Activated CD8-positive, alpha-beta T cell treated with anti-CD3 and anti-CD28 coated beads for 36 hours (primary cell): ENCODE results near the gene APIP. TPM values are rescaled to one million over a fixed set of nuclear protein-coding genes. Genes with fewer than 3 reads are reported as not detected.

ENCODE experiments used
- ATAC-seq: fragments of 200-7000 bp; cut with Tn5 transposase; one replicate; pipeline ENCODE4 v1.10.0; 2021; ENCODE audit warnings: mild to moderate bottlenecking, moderate library complexity
- CTCF ChIA-PET: fragments of 350-600 bp; sonication (Branson Sonifier 250); formaldehyde crosslinking; loops from one replicate; lab custom pipeline; 2021; ENCODE audit warnings: antibody characterized with exemption; lab: Charles Lee
- POLR2A ChIA-PET: fragments of 350-600 bp; sonication (Branson Sonifier 250); formaldehyde crosslinking; loops from one replicate; lab custom pipeline; 2021; ENCODE audit warnings: antibody characterized with exemption; lab: Charles Lee
- DNase-seq: peaks from one replicate; pipeline ENCODE4 v3.0.0-alpha.2; 2020
- H3K27ac Mint-ChIP-seq: one replicate; pipeline ENCODE4 v1.8.0; 2021; ENCODE audit warnings: mild to moderate bottlenecking, mixed read lengths
- H3K27me3 Mint-ChIP-seq: one replicate; pipeline ENCODE4 v1.8.0; 2021; ENCODE audit warnings: mixed read lengths
- H3K36me3 Mint-ChIP-seq: one replicate; pipeline ENCODE4 v1.8.0; 2021; ENCODE audit warnings: low read depth, mixed read lengths
- H3K4me1 Mint-ChIP-seq: one replicate; pipeline ENCODE4 v1.8.0; 2021; ENCODE audit warnings: low read depth, mixed read lengths
- H3K4me3 Mint-ChIP-seq: one replicate; pipeline ENCODE4 v1.8.0; 2021; ENCODE audit warnings: mild to moderate bottlenecking, moderate library complexity, mixed read lengths
- H3K9me3 Mint-ChIP-seq: one replicate; pipeline ENCODE4 v1.8.0; 2021; ENCODE audit warnings: mixed read lengths
- intact Hi-C: fragments of 100-400 bp; cut with micrococcal nuclease; formaldehyde crosslinking; loops from one replicate; pipeline ENCODE4 v1.10.0; 2022
- total RNA-seq, 2 experiments: library from RNA; stranded (reverse); gene quantifications; one replicate each; pipeline ENCODE4 v1.2.3, GENCODE V29; 2021
- TF ChIP-seq, protein P1 (sequence below): fragments of 200-600 bp; IDR thresholded peaks from one replicate; pipeline ENCODE4 v1.8.0; 2022; ENCODE audit warnings: antibody characterized with exemption, mild to moderate bottlenecking

APIP gene
- total RNA-seq, 2 experiments from 2014 or later, result 34.4 to 39.0 TPM

GRCh38 chr11:34886609-34887008, 29.6 kb downstream of the APIP start:
- intact Hi-C loops, result no loop called here
- TF ChIP-seq, protein P1, sequence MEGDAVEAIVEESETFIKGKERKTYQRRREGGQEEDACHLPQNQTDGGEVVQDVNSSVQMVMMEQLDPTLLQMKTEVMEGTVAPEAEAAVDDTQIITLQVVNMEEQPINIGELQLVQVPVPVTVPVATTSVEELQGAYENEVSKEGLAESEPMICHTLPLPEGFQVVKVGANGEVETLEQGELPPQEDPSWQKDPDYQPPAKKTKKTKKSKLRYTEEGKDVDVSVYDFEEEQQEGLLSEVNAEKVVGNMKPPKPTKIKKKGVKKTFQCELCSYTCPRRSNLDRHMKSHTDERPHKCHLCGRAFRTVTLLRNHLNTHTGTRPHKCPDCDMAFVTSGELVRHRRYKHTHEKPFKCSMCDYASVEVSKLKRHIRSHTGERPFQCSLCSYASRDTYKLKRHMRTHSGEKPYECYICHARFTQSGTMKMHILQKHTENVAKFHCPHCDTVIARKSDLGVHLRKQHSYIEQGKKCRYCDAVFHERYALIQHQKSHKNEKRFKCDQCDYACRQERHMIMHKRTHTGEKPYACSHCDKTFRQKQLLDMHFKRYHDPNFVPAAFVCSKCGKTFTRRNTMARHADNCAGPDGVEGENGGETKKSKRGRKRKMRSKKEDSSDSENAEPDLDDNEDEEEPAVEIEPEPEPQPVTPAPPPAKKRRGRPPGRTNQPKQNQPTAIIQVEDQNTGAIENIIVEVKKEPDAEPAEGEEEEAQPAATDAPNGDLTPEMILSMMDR, result no peak
- ATAC-seq (no peak), DNase-seq (no peak)
- H3K4me3 Mint-ChIP-seq, result no peak overlapping the region
- H3K9me3 Mint-ChIP-seq, result no peaks in the 10 kb centered on the region
- no peak overlapping the region for H3K27ac Mint-ChIP-seq
- POLR2A ChIA-PET, result no interaction called here
- H3K36me3 Mint-ChIP-seq, result peaks cover 17% of the 10 kb centered on the region
- CTCF ChIA-PET, result interaction anchor here (0.6 to 2.2 kb wide), 2 partner anchors 300 to 672 kb away, joined by 4 to 11 read pairs; no protein-coding TSS in a partner anchor
- no peaks in the 10 kb centered on the region for H3K27me3 Mint-ChIP-seq
- no peaks in the 10 kb centered on the region for H3K4me1 Mint-ChIP-seq

DNA sequence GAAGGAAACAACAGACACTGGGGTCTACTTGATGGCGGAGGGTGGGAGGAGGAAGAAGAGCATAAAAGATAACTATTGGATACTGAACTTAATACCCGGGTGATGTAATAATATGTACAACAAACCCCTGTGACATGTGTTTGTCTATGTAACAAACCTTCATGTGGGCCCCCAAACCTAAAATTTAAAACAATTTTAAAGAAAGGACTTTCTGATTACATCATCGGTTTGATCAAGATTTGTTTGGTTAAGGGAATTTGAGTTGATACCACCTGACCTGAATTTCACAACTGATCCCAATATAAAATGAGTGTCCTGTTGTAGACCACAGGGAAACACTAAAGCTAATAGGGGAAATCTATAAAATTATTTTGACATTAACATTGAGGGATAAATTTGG, 34.3 kb downstream of the APIP start:
- intact Hi-C loops, result no loop called here
- Mint-ChIP-seq H3K9me3 (no peaks in the 10 kb centered on the region), H3K4me3 (no peak overlapping the region), H3K27me3 (no peaks in the 10 kb centered on the region), H3K4me1 (no peaks in the 10 kb centered on the region), H3K36me3 (peaks cover 18% of the 10 kb centered on the region), H3K27ac (no peak overlapping the region)
- ATAC-seq (no peak), DNase-seq (no peak)
- ChIA-PET CTCF (interaction anchor here (1.0 kb wide), 2 partner anchors 10 to 13 kb away, joined by 3 to 4 read pairs; no protein-coding TSS in a partner anchor), POLR2A (no interaction called here)
- TF ChIP-seq, protein P1, result no peak

DNA sequence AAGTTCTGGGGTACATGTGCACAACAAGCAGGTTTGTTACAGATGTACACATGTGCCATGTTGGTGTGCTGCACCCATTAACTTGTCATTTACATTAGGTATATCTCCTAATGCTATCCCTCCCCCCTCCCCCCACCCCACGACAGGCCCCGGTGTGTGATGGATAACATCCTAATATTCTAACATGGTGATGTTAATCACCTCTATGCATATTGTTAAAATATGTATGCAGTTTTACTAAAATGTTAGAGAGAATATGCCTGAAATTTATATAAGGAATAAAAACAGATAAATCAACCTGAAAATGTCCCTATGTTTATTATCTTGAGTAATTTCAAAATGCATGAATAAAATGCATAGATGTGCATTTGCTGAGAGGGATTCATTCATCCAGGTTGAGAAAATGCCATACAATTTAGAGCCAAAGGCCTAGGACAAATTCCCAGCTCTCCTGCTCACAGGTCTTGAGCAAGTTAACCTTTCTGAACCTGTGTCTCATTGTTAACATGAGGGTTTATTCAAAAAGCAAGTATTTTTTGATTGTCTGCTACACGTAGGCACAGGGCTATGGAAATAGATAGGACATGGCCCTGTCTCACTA, 38.7 kb downstream of the APIP start:
- no peak for ATAC-seq
- Mint-ChIP-seq H3K36me3 (peaks cover 8% of the 10 kb centered on the region), H3K27ac (no peak overlapping the region), H3K27me3 (no peaks in the 10 kb centered on the region), H3K9me3 (no peaks in the 10 kb centered on the region), H3K4me3 (no peak overlapping the region), H3K4me1 (no peaks in the 10 kb centered on the region)
- TF ChIP-seq, protein P1, result no peak
- CTCF ChIA-PET, result no interaction called here
- intact Hi-C loops, result no loop called here
- POLR2A ChIA-PET, result no interaction called here
- DNase-seq, result no peak

DNA sequence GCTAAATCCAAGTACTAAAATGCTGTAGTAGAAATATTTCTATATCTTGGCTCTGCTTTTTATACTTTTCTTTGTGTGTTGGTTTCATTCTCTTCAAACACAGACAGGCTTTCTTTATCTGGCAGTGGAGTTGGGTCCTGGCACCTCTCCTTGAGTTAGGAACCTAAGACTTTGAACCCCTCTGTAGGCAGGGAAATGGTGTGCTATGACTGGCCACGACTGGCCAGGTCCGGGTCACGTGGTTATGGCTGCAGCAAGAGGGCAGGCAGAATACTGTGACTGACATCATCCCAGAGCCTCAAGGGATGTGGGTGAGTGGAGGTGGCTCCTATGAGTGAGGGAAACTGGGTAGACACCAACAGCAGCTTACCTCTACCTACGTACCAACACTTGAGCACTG, 42.0 kb downstream of the APIP start:
- Mint-ChIP-seq H3K4me3 (no peak overlapping the region), H3K9me3 (no peaks in the 10 kb centered on the region), H3K36me3 (no peaks in the 10 kb centered on the region), H3K27ac (no peak overlapping the region), H3K4me1 (no peaks in the 10 kb centered on the region), H3K27me3 (no peaks in the 10 kb centered on the region)
- no peak for ATAC-seq
- DNase-seq, result no peak
- intact Hi-C loops, result no loop called here
- ChIA-PET CTCF (no interaction called here), POLR2A (no interaction called here)
- TF ChIP-seq, protein P1, result no peak

GRCh38 chr11:34870548-34871196, 45.5 kb downstream of the APIP start:
- no peaks in the 10 kb centered on the region for H3K9me3 Mint-ChIP-seq
- H3K4me1 Mint-ChIP-seq, result no peaks in the 10 kb centered on the region
- no peak overlapping the region for H3K27ac Mint-ChIP-seq
- H3K27me3 Mint-ChIP-seq, result no peaks in the 10 kb centered on the region
- intact Hi-C loops, result no loop called here
- no peak overlapping the region for H3K4me3 Mint-ChIP-seq
- POLR2A ChIA-PET, result no interaction called here
- TF ChIP-seq, protein P1, result no peak
- DNase-seq, result no peak
- ATAC-seq, result no peak
- H3K36me3 Mint-ChIP-seq, result no peaks in the 10 kb centered on the region
- CTCF ChIA-PET, result interaction anchor here (1.1 kb wide), 1 partner anchor 285 kb away, joined by 3 read pairs; no protein-coding TSS in a partner anchor
